ENCODE data around the gene SLC27A5.
"Not testable (repeated sequence)": the region's sequence is repeated elsewhere in the genome, so short reads cannot be mapped to it uniquely, and the experiment has no call there.

Gene SLC27A5

GRCh38 chr19:58484349-58484748 lies 27.4 kb downstream of the SLC27A5 start:
- DNase-seq, result not testable (repeated sequence)

GRCh38 chr19:58483776-58484175 lies 28.0 kb downstream of the SLC27A5 start:
- no peak for DNase-seq

DNA sequence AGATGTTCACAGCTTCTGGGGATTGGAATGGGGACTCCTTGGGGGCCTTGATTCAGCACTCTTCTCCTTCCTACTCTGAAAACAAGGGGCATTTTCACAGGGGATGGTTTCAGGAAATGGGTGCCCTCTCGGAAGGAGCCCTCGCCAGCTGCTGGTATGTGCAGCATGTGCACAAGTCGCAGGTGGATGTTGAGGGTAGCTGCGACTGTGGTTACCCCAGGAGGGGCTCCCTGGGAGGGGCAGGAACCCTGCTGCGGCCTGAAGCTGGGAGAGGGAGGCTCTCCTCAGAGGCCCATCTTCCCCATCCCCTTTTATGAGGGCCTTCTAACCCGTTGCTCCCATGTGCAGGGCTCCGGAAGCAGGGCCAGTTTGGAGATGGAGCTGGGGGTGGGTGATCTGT lies 29.4 kb downstream of the SLC27A5 start:
- DNase-seq, result no peak

- DNase-seq, result no peak
Measured at GRCh38 chr19:58480831-58481230, 31.0 kb downstream of the SLC27A5 start.

DNA sequence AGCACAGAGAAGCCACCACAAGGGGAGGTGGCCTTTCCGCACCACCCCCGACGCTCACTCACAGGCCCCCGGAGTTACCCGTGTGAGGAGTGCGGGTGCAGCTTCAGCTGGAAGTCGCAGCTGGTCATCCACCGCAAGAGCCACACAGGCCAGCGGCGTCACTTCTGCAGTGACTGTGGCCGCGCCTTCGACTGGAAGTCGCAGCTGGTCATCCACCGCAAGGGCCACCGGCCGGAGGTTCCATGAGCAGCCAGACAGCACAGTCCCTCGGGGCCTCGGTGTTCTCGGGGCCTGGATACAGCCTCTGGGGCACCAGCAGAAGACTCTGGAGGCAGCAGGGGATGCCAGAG lies 31.3 kb downstream of the SLC27A5 start:
- DNase-seq, result no peak

DNA sequence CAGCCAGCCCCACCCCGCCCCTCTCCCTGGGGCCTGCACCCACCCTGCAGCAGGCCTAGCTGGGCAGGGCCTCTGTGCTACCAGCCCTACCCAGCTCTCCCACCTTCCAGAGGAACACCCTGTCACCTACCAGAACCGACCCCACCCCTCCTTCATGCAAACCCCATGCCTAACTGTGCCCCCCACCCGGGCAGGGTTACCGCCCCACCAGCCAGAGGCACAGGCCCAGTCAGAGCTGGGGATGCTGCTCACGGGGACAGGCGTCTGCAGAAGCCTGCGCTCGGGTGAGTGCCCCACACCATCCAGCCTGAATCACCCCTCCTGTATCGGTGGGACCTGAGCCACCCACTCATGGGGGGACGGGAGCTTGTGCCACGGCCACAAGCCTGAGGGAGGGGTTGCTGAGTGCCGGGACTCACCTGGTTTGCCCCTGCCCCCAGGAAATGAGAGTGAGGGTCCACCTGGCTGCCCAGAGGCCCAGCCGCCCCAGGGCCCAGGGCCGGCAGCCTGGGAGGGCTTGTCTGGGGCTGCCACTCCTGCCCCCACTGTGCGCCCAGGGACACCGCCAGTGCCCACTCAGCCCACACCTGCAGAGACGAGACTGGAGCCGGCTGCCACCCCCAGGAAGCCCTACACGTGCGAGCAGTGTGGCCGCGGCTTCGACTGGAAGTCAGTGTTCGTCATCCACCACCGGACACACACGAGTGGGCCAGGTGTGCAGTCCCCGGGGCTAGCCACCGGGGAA lies 31.9 kb downstream of the SLC27A5 start:
- DNase-seq, result no peak

- DNase-seq, result no peak
Measured at GRCh38 chr19:58479303-58479702, 32.5 kb downstream of the SLC27A5 start.

DNA sequence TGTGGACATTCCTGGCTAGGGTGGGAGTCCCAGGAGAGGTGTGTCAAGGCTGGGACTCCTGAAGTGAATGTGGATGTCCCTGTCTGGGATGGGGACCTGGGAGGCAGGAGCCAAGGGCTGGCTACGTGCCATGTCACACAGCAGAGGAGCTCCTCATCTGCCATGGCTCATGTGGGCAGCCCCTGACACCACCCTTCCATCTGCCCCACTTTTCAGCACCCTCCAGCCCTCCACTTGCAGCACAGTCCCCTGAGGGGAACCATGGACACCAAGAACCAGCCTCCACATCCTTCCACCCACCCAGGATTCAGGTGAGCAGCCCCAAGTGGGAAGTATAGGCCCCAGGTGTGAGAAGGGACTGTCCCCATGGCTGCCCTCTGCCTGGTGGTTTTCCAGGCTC lies 33.9 kb downstream of the SLC27A5 start:
- DNase-seq, result no peak

GRCh38 chr19:58477130-58477529 lies 34.7 kb downstream of the SLC27A5 start:
- DNase-seq, result no peak

DNA sequence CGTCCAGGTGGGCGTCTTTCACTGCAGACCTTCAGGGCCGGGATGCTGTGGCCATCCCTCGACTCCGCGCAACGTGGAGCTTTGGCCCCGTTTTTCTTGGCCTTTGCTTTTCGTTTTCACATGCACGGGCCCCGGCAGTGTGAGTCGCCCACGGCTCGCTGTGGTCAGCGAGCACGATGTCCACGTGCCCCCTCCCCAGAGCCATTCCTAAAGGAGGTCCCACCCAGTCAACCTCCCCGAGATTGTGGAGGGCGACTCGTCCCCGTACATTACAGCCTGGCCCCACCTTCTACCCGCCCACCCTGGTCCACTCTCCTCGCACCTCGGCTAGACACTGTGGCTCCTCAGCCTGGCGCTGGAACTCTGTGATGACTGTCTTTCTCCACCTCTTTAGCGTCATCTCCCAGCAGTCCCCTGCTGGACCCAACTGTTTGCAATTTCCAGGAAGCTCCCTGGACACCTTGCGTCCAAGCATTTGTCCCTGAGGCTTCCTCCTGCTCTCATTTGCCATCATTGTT lies 35.2 kb downstream of the SLC27A5 start:
- no peak for DNase-seq

GRCh38 chr19:58475714-58476497 lies 35.9 kb downstream of the SLC27A5 start, which contains the start of gene ZNF446:
ZNF446 (plus strand) TSS chr19:58476352; CDS start chr19:58477219, 867 bp downstream.
- peak; percentile 87 to 89 for DNase-seq

GRCh38 chr19:58474997-58475713 lies 36.6 kb downstream of the SLC27A5 start:
- DNase-seq, result no peak

GRCh38 chr19:58474291-58474996 lies 37.3 kb downstream of the SLC27A5 start:
- DNase-seq, result no peak

GRCh38 chr19:58473775-58474174 lies 38.0 kb downstream of the SLC27A5 start:
- no peak for DNase-seq

GRCh38 chr19:58471736-58472135 lies 40.1 kb downstream of the SLC27A5 start:
- DNase-seq, result no peak

DNA sequence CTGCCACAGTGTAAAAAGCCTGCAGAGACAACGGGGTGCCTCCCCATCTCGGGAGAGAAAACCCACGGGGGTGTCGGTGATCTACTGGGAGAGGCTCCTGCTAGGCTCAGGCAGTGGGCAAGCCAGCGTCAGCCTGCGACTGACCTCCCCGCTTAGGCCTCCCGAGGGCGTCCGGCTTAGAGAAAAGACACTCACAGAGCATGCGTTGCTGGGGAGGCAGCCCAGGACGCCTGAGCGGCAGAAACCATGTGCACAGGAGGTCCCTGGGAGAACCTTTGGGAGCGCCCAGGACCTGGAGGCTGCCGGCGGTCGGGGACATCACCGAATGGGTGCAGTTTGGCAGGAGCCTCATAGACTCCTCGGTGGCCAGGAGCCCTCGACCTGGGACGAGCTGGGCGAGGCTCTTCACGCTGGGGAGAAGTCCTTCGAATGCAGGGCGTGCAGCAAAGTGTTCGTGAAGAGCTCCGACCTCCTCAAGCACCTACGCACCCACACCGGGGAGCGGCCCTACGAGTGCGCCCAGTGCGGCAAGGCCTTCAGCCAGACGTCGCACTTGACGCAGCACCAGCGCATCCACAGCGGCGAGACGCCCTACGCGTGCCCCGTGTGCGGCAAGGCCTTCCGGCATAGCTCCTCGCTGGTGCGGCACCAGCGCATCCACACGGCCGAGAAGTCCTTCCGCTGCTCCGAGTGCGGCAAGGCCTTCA lies 40.8 kb downstream of the SLC27A5 start:
- DNase-seq, result not testable (repeated sequence)

DNA sequence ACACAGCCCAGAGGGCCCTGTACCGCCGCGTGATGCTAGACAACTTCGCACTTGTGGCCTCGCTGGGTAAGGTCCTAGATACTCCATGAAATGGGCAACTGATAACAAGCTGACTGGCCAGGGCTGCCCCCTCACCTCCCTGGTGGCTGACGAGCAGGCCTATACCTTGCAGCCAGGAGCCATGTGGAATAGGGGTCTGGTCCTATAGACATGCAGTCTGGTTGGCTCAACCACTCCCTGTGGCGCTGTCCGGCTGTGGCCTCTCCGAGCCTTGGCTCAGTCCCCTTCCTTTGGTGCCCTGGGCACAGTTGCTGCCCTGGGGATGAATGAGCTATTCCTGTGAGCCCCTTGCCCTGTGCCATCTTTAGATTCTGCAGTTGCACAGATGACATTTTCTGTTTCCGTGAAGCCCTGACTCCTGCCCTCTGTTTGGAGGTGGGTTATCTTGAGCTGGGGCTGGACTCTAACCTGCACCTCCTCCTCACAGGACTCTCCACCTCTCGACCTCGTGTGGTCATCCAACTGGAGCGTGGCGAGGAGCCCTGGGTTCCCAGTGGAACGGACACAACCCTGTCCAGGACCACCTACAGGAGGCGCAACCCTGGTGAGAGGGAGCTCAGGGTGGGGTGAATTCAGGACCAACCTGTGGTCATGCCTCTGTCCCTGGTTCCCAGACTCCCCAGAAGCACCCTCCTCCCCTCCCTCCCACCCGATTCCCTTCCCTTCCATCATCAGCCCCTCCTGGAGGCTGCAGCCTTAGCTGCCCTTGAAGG lies 42.4 kb downstream of the SLC27A5 start:
- no peak for DNase-seq

- DNase-seq, result no peak
Measured at GRCh38 chr19:58468216-58468839, 43.5 kb downstream of the SLC27A5 start.

DNA sequence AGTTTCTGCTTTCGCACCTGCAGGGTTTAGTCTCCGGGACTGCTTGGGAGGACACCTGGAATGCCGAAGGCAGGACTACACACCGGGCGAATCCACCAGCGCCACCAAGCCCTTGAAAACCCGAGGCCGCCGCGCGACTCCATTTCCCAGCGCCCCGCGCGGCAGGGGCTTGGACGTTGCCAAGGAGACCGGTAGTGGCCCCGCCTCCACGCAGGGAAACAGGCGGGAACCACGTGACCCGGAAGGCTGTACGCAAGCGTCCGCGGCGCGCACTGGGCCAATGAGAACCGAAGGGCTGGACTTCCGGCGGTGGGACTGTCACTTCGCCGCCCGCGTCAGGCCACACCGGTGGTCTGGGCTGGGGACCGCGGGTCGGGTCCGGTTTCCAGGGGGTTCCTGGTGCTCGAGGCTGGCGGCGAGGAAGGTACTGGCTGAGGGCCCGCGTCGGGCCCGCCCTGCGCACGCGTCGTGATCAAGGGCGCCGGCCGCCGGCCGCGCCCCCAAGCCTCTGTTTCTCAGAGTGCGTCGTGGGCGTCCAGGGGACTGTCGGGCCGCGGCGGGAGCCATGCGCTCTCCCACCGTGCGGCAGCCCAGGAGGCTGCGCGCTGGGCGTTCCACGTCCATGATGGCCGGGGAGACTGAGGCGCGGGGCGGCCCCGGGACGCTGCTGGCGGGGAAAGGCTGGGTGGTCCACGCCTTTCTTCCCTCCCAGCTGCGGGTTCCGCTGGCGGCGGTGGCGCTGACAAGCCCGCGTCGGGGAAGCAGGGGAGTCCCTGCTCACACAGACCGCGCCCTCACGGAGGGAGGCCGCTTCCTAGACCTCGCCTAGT lies 44.8 kb downstream of the SLC27A5 start, which contains the start of gene ZNF324:
ZNF324 (plus strand) TSS at position 321 of the 830 bp plus-strand sequence. CDS start 2,106 bp downstream, outside the sequence.
- DNase-seq, result peak; percentile 96 to 98
